Measurements from ENCODE around the gene OGFR. TPM values are rescaled to one million over a fixed set of nuclear protein-coding genes. Genes with fewer than 3 reads are reported as not detected.

OGFR gene
- total RNA-seq, 1 donor from 2014 or later = 57.6 TPM

GRCh38 chr20:62816031-62816883 lies 11.6 kb downstream of the OGFR start:
- TF ChIP-seq CTCF (conservative IDR thresholded peaks at IDR 0.05; ENCODE audit: low read depth, low read length) = no peak
- H3K4me3 ChIP-seq (ENCODE audit: low read depth, low read length) = no peak overlapping the region
- DNase-seq (ENCODE audit: low read depth) = no peak

GRCh38 chr20:62816884-62817873 lies 12.5 kb downstream of the OGFR start, which contains the start of gene COL9A3:
COL9A3 (plus strand) TSS chr20:62817050; CDS start chr20:62817065, 15 bp downstream.
- no peak within 1 kb of the TSS for H3K4me3 ChIP-seq (ENCODE audit: low read depth, low read length)
- DNase-seq (ENCODE audit: low read depth) = no peak
- no peak for TF ChIP-seq CTCF (conservative IDR thresholded peaks at IDR 0.05; ENCODE audit: low read depth, low read length)

GRCh38 chr20:62817975-62818591 lies 13.4 kb downstream of the OGFR start:
- TF ChIP-seq CTCF (conservative IDR thresholded peaks at IDR 0.05; ENCODE audit: low read depth, low read length) = no peak
- no peak overlapping the region for H3K4me3 ChIP-seq (ENCODE audit: low read depth, low read length)
- no peak for DNase-seq (ENCODE audit: low read depth)

GRCh38 chr20:62818592-62819493 lies 14.2 kb downstream of the OGFR start:
- H3K4me3 ChIP-seq (ENCODE audit: low read depth, low read length) = no peak overlapping the region
- DNase-seq (ENCODE audit: low read depth) = no peak
- TF ChIP-seq CTCF (conservative IDR thresholded peaks at IDR 0.05; ENCODE audit: low read depth, low read length) = no peak

GRCh38 chr20:62819494-62820174 lies 15.0 kb downstream of the OGFR start:
- H3K4me3 ChIP-seq (ENCODE audit: low read depth, low read length) = no peak overlapping the region
- no peak for DNase-seq (ENCODE audit: low read depth)
- no peak for TF ChIP-seq CTCF (conservative IDR thresholded peaks at IDR 0.05; ENCODE audit: low read depth, low read length)
